SK-N-SH (cell line): ENCODE measurements around the gene SLAMF1. TPM values are rescaled to one million over a fixed set of nuclear protein-coding genes. Genes with fewer than 3 reads are reported as not detected.

Source experiments
- CTCF ChIA-PET: fragments of 300-600, 350-600 bp; formaldehyde crosslinking; extraction: SDS; loops from one replicate; lab custom pipeline; 2021; lab: Yijun Ruan, JAX
- POLR2A ChIA-PET: fragments of 350-600 bp; sonication (Branson Sonifier 250); formaldehyde crosslinking; extraction: SDS; loops from one replicate; lab custom pipeline; 2020; ENCODE audit warnings: antibody characterized with exemption, inconsistent platforms; lab: Yijun Ruan, JAX
- DNase-seq: peaks from one replicate; pipeline ENCODE4 v3.0.0; 2012
- H2AFZ ChIP-seq: fragments of 200-600 bp; sonication (generic); 2 replicates; pipeline ENCODE4 v1.8.1; 2016; ENCODE audit warnings: antibody characterized with exemption, mild to moderate bottlenecking, low read depth
- H3F3A ChIP-seq: fragments of 200-600 bp; sonication (generic); replicated peaks from 2 replicates; pipeline ENCODE3; 2016; ENCODE audit warnings: antibody characterized with exemption, mild to moderate bottlenecking; ENCODE audit not compliant: insufficient read depth
- H3K27ac ChIP-seq, 2 experiments: fragments of 200-500 bp in 1 of 2; fragments of 200-600 bp in 1 of 2; sonication (Bioruptor generic) in 1 of 2; sonication (generic), shearing (Covaris generic) in 1 of 2; 2 replicates each; pipeline versions ENCODE4 v1.5.1 to v1.6.1; 2014 to 2016; ENCODE audit warnings: low read depth in 2 of 2, inconsistent platforms in 1 of 2, low read length in 1 of 2, mild to moderate bottlenecking in 1 of 2, mixed read lengths in 1 of 2
- H3K27me3 ChIP-seq: fragments of 200-600 bp; sonication (generic), shearing (Covaris generic); 2 replicates; pipeline ENCODE4 v1.6.1; 2016; ENCODE audit warnings: mixed run types; ENCODE audit not compliant: insufficient read depth
- H3K36me3 ChIP-seq, 2 experiments: fragments of 200-500 bp in 1 of 2; fragments of 200-600 bp in 1 of 2; sonication (Bioruptor generic) in 1 of 2; sonication (generic) in 1 of 2; replicated peaks in 1 of 2; 2 replicates each; pipeline versions ENCODE3 to v1.5.1; 2014 to 2016; ENCODE audit warnings: low read length in 1 of 2, mild to moderate bottlenecking in 1 of 2; ENCODE audit not compliant: insufficient read depth in 2 of 2, control insufficient read depth in 1 of 2
- H3K4me1 ChIP-seq, 2 experiments: fragments of 200-500 bp in 1 of 2; fragments of 200-600 bp in 1 of 2; sonication (Bioruptor generic) in 1 of 2; sonication (generic), shearing (Covaris generic) in 1 of 2; 2 replicates each; pipeline versions ENCODE4 v1.5.1 to v1.6.1; 2014 to 2016; ENCODE audit warnings: low read depth in 1 of 2, low read length in 1 of 2, mixed run types in 1 of 2; ENCODE audit not compliant: insufficient read depth in 2 of 2, control insufficient read depth in 1 of 2
- H3K4me2 ChIP-seq: fragments of 200-600 bp; sonication (generic), shearing (Covaris generic); 2 replicates; pipeline ENCODE4 v1.6.1; 2017; ENCODE audit warnings: mixed run types
- H3K4me3 ChIP-seq, 2 experiments: fragments of 200-500 bp in 1 of 2; fragments of 200-600 bp in 1 of 2; sonication (Bioruptor generic) in 1 of 2; sonication (generic), shearing (Covaris generic) in 1 of 2; 2 replicates each; pipeline versions ENCODE4 v1.5.1 to v1.8.1; 2014 to 2016; ENCODE audit warnings: low read depth in 2 of 2, inconsistent platforms in 1 of 2, low read length in 1 of 2, mild to moderate bottlenecking in 1 of 2, mixed read lengths in 1 of 2, moderate library complexity in 1 of 2
- H3K79me2 ChIP-seq: fragments of 200-600 bp; sonication (generic); 2 replicates; pipeline ENCODE4 v1.8.1; 2017; ENCODE audit warnings: mild to moderate bottlenecking; ENCODE audit not compliant: insufficient read depth
- H3K9ac ChIP-seq: fragments of 200-600 bp; sonication (generic); 2 replicates; pipeline ENCODE4 v1.6.1; 2017; ENCODE audit warnings: mixed run types
- H3K9me2 ChIP-seq: fragments of 200-600 bp; sonication (generic); 2 replicates; pipeline ENCODE4 v1.6.1; 2017; ENCODE audit warnings: mixed run types
- H3K9me3 ChIP-seq: fragments of 200-600 bp; sonication (generic); 2 replicates; pipeline ENCODE4 v1.6.1; 2017; ENCODE audit warnings: mixed run types, mild to moderate bottlenecking, moderate library complexity
- H4K20me1 ChIP-seq: fragments of 200-600 bp; sonication (generic); 2 replicates; pipeline ENCODE4 v1.6.1; 2017; ENCODE audit warnings: mild to moderate bottlenecking, mixed run types; ENCODE audit not compliant: insufficient read depth
- ELF1 ChIP-seq: IDR thresholded peaks from 2 replicates; pipeline ENCODE4 v1.4.0; 2012
- EP300 ChIP-seq, 2 experiments: IDR thresholded peaks; 2 replicates each; pipeline versions ENCODE4 v1.4.0 to v1.6.1; 2012; ENCODE audit warnings: borderline replicate concordance in 1 of 2, low read depth in 1 of 2, low read length in 1 of 2
- EZH2phosphoT487 ChIP-seq: fragments of 200-600 bp; sonication (generic); IDR thresholded peaks from 2 replicates; pipeline ENCODE4 v1.6.1; 2017; ENCODE audit warnings: low read depth, mixed run types, mild to moderate bottlenecking, antibody characterized with exemption, moderate library complexity, borderline replicate concordance
- FOXJ3 ChIP-seq: sonication (generic); formaldehyde crosslinking; IDR thresholded peaks from 2 replicates; pipeline ENCODE4 v1.5.1; 2020; ENCODE audit warnings: mild to moderate bottlenecking, missing genetic modification reagents
- GATA2 ChIP-seq: sonication (generic); formaldehyde crosslinking; IDR thresholded peaks from 2 replicates; pipeline ENCODE4 v1.5.0; 2020; ENCODE audit warnings: mild to moderate bottlenecking, missing genetic modification reagents
- JUND ChIP-seq: IDR thresholded peaks from 2 replicates; pipeline ENCODE4 v1.4.0; 2012
- NRF1 ChIP-seq: IDR thresholded peaks from 2 replicates; pipeline ENCODE4 v1.6.1; 2012; ENCODE audit warnings: low read depth, mild to moderate bottlenecking, low read length
- RXRA ChIP-seq: IDR thresholded peaks from 2 replicates; pipeline ENCODE4 v1.4.0; 2012; ENCODE audit warnings: low read depth, mild to moderate bottlenecking, borderline replicate concordance
- SIN3A ChIP-seq: IDR thresholded peaks from 2 replicates; pipeline ENCODE4 v1.6.1; 2012; ENCODE audit warnings: low read depth, mild to moderate bottlenecking, low read length, moderate library complexity, borderline replicate concordance
- TAF1 ChIP-seq: IDR thresholded peaks from 2 replicates; pipeline ENCODE4 v1.6.1; 2012; ENCODE audit warnings: low read depth, mild to moderate bottlenecking, low read length, moderate library complexity, borderline replicate concordance
- TCF12 ChIP-seq: IDR thresholded peaks from 2 replicates; pipeline ENCODE4 v1.4.0; 2012
- TEAD4 ChIP-seq: IDR thresholded peaks from 2 replicates; pipeline ENCODE4 v1.4.0; 2012; ENCODE audit warnings: mild to moderate bottlenecking, borderline replicate concordance; ENCODE audit not compliant: insufficient read depth
- WGBS: methylation state at CpG from one replicate; pipeline ENCODE4 v1.1.6; 2017; ENCODE audit warnings: low lambda C conversion rate; 5-methylcytosine and 5-hydroxymethylcytosine counted together
- polyA plus RNA-seq, 3 experiments: library from polyadenylated mRNA; depleted of rRNA; stranded (reverse); fragments of >200 nt; gene quantifications; 2 replicates each; pipeline ENCODE4 v1.2.3, GENCODE V29; 2012
- TF ChIP-seq, protein P1 (sequence below): fragments of 150-350 bp; IDR thresholded peaks from 2 replicates; pipeline ENCODE4 v1.6.1; 2017; ENCODE audit warnings: antibody characterized with exemption, low read length, low read depth, borderline replicate concordance
- TF ChIP-seq, protein P2 (sequence below): IDR thresholded peaks from 2 replicates; pipeline ENCODE4 v1.6.1; 2012; ENCODE audit warnings: mild to moderate bottlenecking, low read depth, low read length, moderate library complexity
- TF ChIP-seq, protein P3 (sequence below): IDR thresholded peaks from 2 replicates; pipeline ENCODE4 v1.4.0; 2012; ENCODE audit warnings: low read depth, borderline replicate concordance
- TF ChIP-seq, protein P4 (sequence below): fragments of 200-600 bp; sonication (generic); IDR thresholded peaks from 2 replicates; pipeline ENCODE4 v1.6.1; 2017; ENCODE audit warnings: antibody characterized with exemption, mild to moderate bottlenecking, moderate library complexity

The SLAMF1 gene
- polyA plus RNA-seq, 1 of the 3 experiments (the other 2 are of a cell fraction): not detected

DNA sequence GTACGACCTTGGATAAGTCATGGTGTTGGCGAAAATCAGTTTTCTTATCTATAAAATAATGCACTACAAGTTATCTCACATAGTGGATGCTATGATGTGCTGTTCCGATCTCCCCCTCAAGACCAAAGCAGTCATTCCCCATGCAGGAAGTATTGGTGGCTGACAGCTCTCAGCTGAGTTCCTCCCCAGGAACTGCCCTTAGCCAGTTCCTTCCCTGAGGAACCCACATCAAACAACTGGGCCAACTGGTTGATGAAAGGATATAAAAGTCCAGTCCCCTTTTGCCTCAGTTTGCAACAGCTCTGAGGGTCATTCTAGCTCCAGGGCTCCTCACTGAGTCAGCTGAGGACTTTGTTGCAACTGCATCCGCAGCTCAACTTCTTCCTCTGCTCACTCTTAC, 16.1 kb upstream of the SLAMF1 start (continued):
- TF ChIP-seq EP300 (IDR thresholded peaks at IDR 0.05; ENCODE audit: borderline replicate concordance in 1 of 2, low read depth in 1 of 2, low read length in 1 of 2): no peak

DNA sequence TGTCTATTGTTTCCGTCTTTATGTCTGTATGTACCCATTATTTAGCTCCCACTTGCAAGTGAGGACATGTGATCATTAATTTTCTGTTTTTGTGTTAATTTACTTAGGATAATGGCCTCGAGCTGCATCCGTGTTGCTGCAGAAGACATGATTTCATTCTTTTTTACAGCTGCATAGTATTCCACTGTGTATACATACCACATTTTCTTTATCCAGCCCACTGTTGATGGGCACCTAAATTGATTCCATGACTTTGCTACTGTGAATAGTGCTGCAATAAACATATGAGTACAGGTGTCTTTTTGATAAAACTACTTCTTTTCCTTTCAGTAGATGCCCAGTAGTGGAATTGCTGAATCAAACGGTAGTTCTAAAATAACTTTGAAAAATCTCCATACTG, 12.7 kb upstream of the SLAMF1 start:
- Histone ChIP-seq H3K4me2 (no peak overlapping the region), H3K27me3 (no peaks in the 10 kb centered on the region; the same call in 1 of the 2 replicates), H3F3A (no peaks in the 10 kb centered on the region), H3K79me2 (no peaks in the 10 kb centered on the region), H3K9ac (no peak overlapping the region), H3K4me3 (no peak overlapping the region), H3K27ac (no peak overlapping the region), H3K9me2 (no peaks in the 10 kb centered on the region), H4K20me1 (no peaks in the 10 kb centered on the region), H3K9me3 (no peaks in the 10 kb centered on the region), H3K36me3 (no peaks in the 10 kb centered on the region), H3K4me1 (no peaks in the 10 kb centered on the region), H2AFZ (no peak overlapping the region)
- ChIA-PET CTCF (no interaction called here), POLR2A (no interaction called here)
- 14% methylated on average over 4 of the region's 4 CpGs for WGBS
- DNase-seq: no peak
- no peak for TF ChIP-seq NRF1
- TF ChIP-seq EP300 (IDR thresholded peaks at IDR 0.05; ENCODE audit: borderline replicate concordance in 1 of 2, low read depth in 1 of 2, low read length in 1 of 2): no peak
- no peak for TF ChIP-seq GATA2 (CRISPR knock-in tag)
- TF ChIP-seq TEAD4: no peak
- no peak for TF ChIP-seq TCF12
- TF ChIP-seq, protein P1, sequence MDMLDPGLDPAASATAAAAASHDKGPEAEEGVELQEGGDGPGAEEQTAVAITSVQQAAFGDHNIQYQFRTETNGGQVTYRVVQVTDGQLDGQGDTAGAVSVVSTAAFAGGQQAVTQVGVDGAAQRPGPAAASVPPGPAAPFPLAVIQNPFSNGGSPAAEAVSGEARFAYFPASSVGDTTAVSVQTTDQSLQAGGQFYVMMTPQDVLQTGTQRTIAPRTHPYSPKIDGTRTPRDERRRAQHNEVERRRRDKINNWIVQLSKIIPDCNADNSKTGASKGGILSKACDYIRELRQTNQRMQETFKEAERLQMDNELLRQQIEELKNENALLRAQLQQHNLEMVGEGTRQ: no peak
- no peak for TF ChIP-seq FOXJ3 (CRISPR knock-in tag)
- no peak for TF ChIP-seq TAF1
- TF ChIP-seq, protein P2, sequence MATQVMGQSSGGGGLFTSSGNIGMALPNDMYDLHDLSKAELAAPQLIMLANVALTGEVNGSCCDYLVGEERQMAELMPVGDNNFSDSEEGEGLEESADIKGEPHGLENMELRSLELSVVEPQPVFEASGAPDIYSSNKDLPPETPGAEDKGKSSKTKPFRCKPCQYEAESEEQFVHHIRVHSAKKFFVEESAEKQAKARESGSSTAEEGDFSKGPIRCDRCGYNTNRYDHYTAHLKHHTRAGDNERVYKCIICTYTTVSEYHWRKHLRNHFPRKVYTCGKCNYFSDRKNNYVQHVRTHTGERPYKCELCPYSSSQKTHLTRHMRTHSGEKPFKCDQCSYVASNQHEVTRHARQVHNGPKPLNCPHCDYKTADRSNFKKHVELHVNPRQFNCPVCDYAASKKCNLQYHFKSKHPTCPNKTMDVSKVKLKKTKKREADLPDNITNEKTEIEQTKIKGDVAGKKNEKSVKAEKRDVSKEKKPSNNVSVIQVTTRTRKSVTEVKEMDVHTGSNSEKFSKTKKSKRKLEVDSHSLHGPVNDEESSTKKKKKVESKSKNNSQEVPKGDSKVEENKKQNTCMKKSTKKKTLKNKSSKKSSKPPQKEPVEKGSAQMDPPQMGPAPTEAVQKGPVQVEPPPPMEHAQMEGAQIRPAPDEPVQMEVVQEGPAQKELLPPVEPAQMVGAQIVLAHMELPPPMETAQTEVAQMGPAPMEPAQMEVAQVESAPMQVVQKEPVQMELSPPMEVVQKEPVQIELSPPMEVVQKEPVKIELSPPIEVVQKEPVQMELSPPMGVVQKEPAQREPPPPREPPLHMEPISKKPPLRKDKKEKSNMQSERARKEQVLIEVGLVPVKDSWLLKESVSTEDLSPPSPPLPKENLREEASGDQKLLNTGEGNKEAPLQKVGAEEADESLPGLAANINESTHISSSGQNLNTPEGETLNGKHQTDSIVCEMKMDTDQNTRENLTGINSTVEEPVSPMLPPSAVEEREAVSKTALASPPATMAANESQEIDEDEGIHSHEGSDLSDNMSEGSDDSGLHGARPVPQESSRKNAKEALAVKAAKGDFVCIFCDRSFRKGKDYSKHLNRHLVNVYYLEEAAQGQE: no peak
- TF ChIP-seq, protein P3, sequence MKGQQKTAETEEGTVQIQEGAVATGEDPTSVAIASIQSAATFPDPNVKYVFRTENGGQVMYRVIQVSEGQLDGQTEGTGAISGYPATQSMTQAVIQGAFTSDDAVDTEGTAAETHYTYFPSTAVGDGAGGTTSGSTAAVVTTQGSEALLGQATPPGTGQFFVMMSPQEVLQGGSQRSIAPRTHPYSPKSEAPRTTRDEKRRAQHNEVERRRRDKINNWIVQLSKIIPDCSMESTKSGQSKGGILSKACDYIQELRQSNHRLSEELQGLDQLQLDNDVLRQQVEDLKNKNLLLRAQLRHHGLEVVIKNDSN: no peak
- no peak for TF ChIP-seq ELF1
- TF ChIP-seq EZH2phosphoT487: no peak
- no peak for TF ChIP-seq JUND
- no peak for TF ChIP-seq RXRA
- no peak for TF ChIP-seq SIN3A
- TF ChIP-seq, protein P4, sequence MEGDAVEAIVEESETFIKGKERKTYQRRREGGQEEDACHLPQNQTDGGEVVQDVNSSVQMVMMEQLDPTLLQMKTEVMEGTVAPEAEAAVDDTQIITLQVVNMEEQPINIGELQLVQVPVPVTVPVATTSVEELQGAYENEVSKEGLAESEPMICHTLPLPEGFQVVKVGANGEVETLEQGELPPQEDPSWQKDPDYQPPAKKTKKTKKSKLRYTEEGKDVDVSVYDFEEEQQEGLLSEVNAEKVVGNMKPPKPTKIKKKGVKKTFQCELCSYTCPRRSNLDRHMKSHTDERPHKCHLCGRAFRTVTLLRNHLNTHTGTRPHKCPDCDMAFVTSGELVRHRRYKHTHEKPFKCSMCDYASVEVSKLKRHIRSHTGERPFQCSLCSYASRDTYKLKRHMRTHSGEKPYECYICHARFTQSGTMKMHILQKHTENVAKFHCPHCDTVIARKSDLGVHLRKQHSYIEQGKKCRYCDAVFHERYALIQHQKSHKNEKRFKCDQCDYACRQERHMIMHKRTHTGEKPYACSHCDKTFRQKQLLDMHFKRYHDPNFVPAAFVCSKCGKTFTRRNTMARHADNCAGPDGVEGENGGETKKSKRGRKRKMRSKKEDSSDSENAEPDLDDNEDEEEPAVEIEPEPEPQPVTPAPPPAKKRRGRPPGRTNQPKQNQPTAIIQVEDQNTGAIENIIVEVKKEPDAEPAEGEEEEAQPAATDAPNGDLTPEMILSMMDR: no peak
